CD4-positive, CD25-positive, alpha-beta regulatory T cell (primary cell): ENCODE measurements around the gene NET1. TPM values are rescaled to one million over a fixed set of nuclear protein-coding genes. Genes with fewer than 3 reads are reported as not detected.

ENCODE experiments used
- ATAC-seq, 2 donors: fragments of 150-1000 bp; cut with Tn5 transposase; one replicate each; pipeline ENCODE4 v1.10.0; 2021; ENCODE audit warnings: low read depth in 2 of 2, moderate number of reproducible peaks in 2 of 2, moderate library complexity in 1 of 2
- DNase-seq, 3 donors: peaks; one replicate each; pipeline versions ENCODE4 v3.0.0 to v3.0.0-alpha.2; 2012 to 2022; ENCODE audit warnings: mixed read lengths in 1 of 3
- H3K27ac ChIP-seq: one replicate; pipeline ENCODE4 v1.7.0; 2013; ENCODE audit warnings: mild to moderate bottlenecking, low read length; ENCODE audit not compliant: insufficient read depth, poor library complexity, severe bottlenecking
- H3K27me3 ChIP-seq: one replicate; pipeline ENCODE4 v1.7.0; 2013; ENCODE audit warnings: low read length; ENCODE audit not compliant: control insufficient read depth, insufficient read depth
- H3K36me3 ChIP-seq: one replicate; pipeline ENCODE4 v1.7.0; 2013; ENCODE audit warnings: mild to moderate bottlenecking, low read length, moderate library complexity; ENCODE audit not compliant: control insufficient read depth, insufficient read depth
- H3K4me1 ChIP-seq: 2 replicates; pipeline ENCODE4 v1.7.0; 2013; ENCODE audit warnings: mild to moderate bottlenecking, low read length; ENCODE audit not compliant: insufficient read depth, control insufficient read depth, poor library complexity, severe bottlenecking
- H3K4me3 ChIP-seq: one replicate; pipeline ENCODE4 v1.7.0; 2013; ENCODE audit warnings: low read depth, mild to moderate bottlenecking, low read length, moderate library complexity
- H3K9me3 ChIP-seq, 2 experiments: 1 replicate in 1 of 2; 2 replicates in 1 of 2; pipeline ENCODE4 v1.7.0; 2013; ENCODE audit warnings: low read length in 2 of 2, mild to moderate bottlenecking in 1 of 2, moderate library complexity in 1 of 2; ENCODE audit not compliant: control insufficient read depth in 2 of 2
- H3K27ac Mint-ChIP-seq, 3 donors: one replicate each; pipeline ENCODE4 v1.8.0; 2020 to 2022; ENCODE audit warnings: mild to moderate bottlenecking in 3 of 3, mixed read lengths in 3 of 3, moderate library complexity in 2 of 3
- H3K27me3 Mint-ChIP-seq: one replicate; pipeline ENCODE4 v1.8.0; 2022; ENCODE audit warnings: mild to moderate bottlenecking, mixed read lengths
- H3K36me3 Mint-ChIP-seq: one replicate; pipeline ENCODE4 v1.8.0; 2020; ENCODE audit warnings: mixed read lengths
- H3K4me1 Mint-ChIP-seq, 4 donors: one replicate each; pipeline ENCODE4 v1.8.0; 2020 to 2022; ENCODE audit warnings: mixed read lengths in 4 of 4, mild to moderate bottlenecking in 1 of 4
- H3K4me3 Mint-ChIP-seq, 4 donors: one replicate each; pipeline ENCODE4 v1.8.0; 2020 to 2022; ENCODE audit warnings: mild to moderate bottlenecking in 4 of 4, mixed read lengths in 4 of 4, moderate library complexity in 3 of 4
- H3K9me3 Mint-ChIP-seq, 7 donors: one replicate each; pipeline ENCODE4 v1.8.0; 2020 to 2022; ENCODE audit warnings: mixed read lengths in 7 of 7, mild to moderate bottlenecking in 3 of 7, moderate library complexity in 2 of 7
- polyA plus RNA-seq, 4 donors: library from polyadenylated mRNA; unstranded; fragments of 300-500 nt; fragmentation: Illumina TruSeq; gene quantifications; one replicate each; pipeline ENCODE4 v1.2.3, GENCODE V29; 2021
- total RNA-seq: library from RNA; stranded (reverse); gene quantifications from one replicate; pipeline ENCODE4 v1.2.3, GENCODE V29; 2022

The NET1 gene
- total and polyA plus RNA-seq, 5 donors from 2014 or later: 11.3 to 27.7 (median 14.9) TPM

DNA sequence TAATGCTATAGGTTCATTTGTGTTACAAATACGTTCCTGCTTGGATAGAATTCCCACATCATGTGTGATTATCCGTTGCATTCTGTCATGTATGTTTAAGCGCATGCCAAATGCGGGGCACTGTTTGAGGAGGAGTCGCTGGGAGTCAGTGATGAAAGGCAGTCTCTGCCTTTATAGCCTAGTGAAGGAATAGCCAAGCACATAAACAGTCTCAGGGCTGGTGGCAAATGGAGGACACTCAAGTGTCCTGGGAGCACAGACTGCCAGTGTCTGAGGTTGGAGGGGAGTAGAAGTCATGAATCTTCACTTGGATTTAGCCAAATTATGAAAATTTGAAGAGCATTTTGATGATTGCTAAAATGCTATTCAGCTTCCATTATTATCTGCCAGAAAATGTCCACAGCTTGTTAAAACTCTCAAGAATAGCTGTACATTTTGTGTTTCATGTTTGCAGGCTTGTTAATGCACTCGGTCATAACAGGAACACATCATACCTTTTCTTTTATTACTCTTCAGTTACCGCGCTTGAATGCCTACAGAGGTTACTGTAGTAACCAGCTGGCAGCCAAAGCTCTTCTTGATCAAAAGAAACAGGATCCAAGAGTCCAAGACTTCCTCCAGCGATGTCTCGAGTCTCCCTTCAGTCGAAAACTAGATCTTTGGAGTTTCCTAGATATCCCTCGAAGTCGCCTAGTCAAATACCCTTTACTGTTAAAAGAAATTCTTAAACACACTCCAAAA, 41.6 kb downstream of the NET1 start:
- DNase-seq (no peak), ATAC-seq (no peak)
- H3K4me1 ChIP-seq: peaks cover 6% of the 10 kb centered on the region
- no peaks in the 10 kb centered on the region for H3K9me3 ChIP-seq
- Mint-ChIP-seq H3K27ac (no peak overlapping the region), H3K36me3 (peaks cover 8% of the 10 kb centered on the region), H3K4me1 (peaks cover 1 to 15% (median 8%) of the 10 kb centered on the region in 4 donors), H3K9me3 (no peaks in the 10 kb centered on the region), H3K4me3 (no peak overlapping the region), H3K27me3 (no peaks in the 10 kb centered on the region)
- no peak overlapping the region for H3K4me3 ChIP-seq
- no peak overlapping the region for H3K27ac ChIP-seq
- peaks cover 33% of the 10 kb centered on the region for H3K36me3 ChIP-seq
- no peaks in the 10 kb centered on the region for H3K27me3 ChIP-seq

DNA sequence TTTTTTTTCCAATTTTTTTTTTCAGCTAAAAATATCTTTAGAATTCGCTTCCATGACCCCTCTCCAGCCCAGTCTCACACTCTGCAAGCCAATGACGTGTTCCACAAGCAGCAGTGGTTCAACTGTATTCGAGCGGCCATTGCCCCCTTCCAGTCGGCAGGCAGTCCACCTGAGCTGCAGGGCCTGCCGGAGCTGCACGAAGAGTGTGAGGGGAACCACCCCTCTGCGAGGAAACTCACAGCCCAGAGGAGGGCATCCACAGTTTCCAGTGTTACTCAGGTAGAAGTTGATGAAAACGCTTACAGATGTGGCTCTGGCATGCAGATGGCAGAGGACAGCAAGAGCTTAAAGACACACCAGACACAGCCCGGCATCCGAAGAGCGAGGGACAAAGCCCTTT, 44.2 kb downstream of the NET1 start:
- DNase-seq (no peak), ATAC-seq (no peak)
- H3K36me3 Mint-ChIP-seq: peaks cover 8% of the 10 kb centered on the region
- peaks cover 2 to 8% (median 6%) of the 10 kb centered on the region in 4 donors for H3K4me1 Mint-ChIP-seq
- Histone ChIP-seq H3K27ac (no peak overlapping the region), H3K36me3 (peaks cover 33% of the 10 kb centered on the region), H3K27me3 (no peaks in the 10 kb centered on the region), H3K4me1 (no peaks in the 10 kb centered on the region), H3K9me3 (no peaks in the 10 kb centered on the region), H3K4me3 (no peak overlapping the region)
- no peaks in the 10 kb centered on the region for H3K27me3 Mint-ChIP-seq
- no peaks in the 10 kb centered on the region for H3K9me3 Mint-ChIP-seq
- H3K27ac Mint-ChIP-seq: no peak overlapping the region
- H3K4me3 Mint-ChIP-seq: no peak overlapping the region

DNA sequence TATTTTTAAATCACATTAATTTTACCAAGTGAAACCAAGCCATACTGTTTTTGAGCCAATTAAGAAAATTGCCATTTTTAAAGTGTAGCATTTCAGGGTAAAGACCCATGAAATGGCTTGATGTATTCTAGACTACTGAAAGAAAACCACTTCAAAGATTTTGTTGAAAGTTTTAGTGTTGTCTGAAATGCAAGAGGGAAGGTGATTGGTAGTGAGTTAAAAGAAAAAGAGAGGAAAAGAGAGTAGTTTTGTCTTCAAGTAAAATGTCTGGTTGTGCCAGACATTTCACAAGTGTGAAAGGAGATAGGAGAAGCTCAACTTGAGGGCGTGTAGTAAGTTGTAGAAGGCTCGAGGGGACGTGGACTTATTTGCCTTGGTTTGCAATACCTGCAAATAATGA, 45.4 kb downstream of the NET1 start:
- Mint-ChIP-seq H3K9me3 (no peaks in the 10 kb centered on the region), H3K27ac (no peak overlapping the region), H3K4me1 (peaks cover 2 to 8% (median 4%) of the 10 kb centered on the region in 4 donors), H3K36me3 (peaks cover 5% of the 10 kb centered on the region), H3K4me3 (peak overlapping the region in 1 of 4 donors; percentile 67), H3K27me3 (no peaks in the 10 kb centered on the region)
- DNase-seq: peak in 1 of 3 donors; percentile 20
- Histone ChIP-seq H3K4me1 (no peaks in the 10 kb centered on the region), H3K27ac (no peak overlapping the region), H3K36me3 (peaks cover 27% of the 10 kb centered on the region), H3K9me3 (no peaks in the 10 kb centered on the region), H3K4me3 (no peak overlapping the region), H3K27me3 (no peaks in the 10 kb centered on the region)
- no peak for ATAC-seq

DNA sequence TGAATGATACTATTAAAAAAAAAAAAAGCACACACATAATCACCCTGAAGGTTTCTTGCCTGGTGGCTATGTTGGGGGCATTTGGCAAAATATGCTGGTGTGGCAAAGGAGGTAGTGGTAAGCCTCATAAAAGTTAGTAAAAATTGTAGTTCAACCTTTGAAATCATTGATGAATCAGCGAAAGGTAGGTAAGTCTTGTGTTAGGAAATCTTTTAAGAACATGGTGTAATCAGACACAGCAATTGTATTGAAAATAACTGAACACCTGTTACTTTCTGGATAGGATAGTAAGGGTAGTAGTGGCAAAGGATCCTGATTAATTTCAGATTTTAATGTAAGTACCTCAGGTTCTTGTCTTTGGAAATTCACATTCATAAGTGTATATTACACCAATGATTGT, 46.1 kb downstream of the NET1 start:
- no peaks in the 10 kb centered on the region for H3K4me1 ChIP-seq
- peaks cover 2 to 8% (median 4%) of the 10 kb centered on the region in 4 donors for H3K4me1 Mint-ChIP-seq
- H3K27ac Mint-ChIP-seq: no peak overlapping the region
- peak overlapping the region in 1 of 4 donors; percentile 34 for H3K4me3 Mint-ChIP-seq
- ATAC-seq (no peak), DNase-seq (no peak)
- H3K27me3 ChIP-seq: no peaks in the 10 kb centered on the region
- H3K9me3 ChIP-seq: no peaks in the 10 kb centered on the region
- no peak overlapping the region for H3K27ac ChIP-seq
- H3K36me3 Mint-ChIP-seq: peaks cover 5% of the 10 kb centered on the region
- no peak overlapping the region for H3K4me3 ChIP-seq
- H3K36me3 ChIP-seq: peaks cover 27% of the 10 kb centered on the region
- H3K27me3 Mint-ChIP-seq: no peaks in the 10 kb centered on the region
- no peaks in the 10 kb centered on the region for H3K9me3 Mint-ChIP-seq

DNA sequence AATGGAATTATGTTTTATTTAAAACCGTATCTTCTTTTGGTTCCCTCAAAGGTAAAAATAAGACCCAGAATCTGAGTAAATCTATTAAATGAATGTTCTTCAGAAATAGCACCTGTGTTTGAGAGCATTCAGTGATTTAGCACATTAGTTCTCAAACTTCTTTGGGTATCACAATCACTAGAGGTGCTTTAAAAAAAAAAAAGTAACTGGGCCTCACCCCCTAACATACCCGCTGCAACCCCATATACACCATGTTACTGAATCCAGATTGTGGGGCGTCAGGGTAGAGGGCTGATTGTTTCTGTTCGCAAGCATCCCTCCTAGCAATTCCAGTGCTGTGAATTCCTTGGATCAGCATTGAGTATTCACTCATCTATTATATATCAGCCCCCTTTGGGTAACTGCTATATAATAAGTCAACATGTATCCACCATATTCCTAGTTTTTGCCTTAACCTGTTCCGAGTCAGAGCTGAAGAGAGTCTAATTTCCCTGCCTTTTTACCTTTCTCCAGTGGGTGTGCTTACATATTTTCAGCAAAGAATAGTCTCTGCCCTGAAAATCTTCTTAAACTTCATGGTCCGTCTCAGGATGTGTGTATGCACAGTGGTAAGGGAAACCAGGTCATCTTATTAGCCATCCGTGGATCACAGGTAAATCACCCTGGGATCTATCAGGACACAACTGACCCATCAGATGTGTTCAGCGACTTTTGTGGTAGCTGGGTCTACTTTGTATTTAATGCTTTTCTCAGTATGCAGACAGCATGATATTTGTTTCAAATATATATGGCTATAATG, 46.8 kb downstream of the NET1 start:
- no peak for ATAC-seq
- peaks cover 2 to 8% (median 4%) of the 10 kb centered on the region in 4 donors for H3K4me1 Mint-ChIP-seq

DNA sequence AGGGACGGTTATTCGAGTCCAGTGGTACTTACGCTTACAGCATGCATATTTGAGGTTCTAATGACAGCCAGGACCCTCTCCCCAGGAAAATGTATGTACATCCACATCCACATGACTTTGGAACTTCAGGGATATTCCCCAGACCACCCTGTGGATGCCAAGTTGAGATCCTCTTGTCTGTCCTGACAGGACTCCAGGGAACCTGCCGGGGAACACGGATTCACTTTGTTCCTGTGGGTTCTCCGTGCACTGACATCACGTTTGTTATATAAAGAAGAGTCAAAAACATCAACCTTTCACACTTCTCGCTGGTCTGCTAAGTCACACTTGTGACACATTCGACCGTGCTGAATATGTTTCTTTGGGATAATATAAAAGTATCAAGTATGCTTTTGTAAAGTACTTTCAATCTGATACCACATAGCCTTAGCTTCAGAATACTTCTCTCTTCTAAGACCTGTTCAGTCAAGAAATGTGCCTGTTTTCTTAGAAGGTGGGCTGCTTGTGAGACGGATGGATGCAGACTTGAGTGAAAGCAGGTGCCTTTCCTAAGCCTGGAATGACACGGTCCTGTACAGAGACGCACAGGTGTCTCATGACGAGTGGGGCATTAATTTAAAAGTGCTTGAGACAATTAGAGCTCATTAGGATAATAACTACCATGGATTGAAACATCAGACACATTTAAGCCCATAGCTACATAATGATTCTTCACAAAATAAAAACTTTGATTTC, 48.3 kb downstream of the NET1 start:
- no peaks in the 10 kb centered on the region for H3K9me3 Mint-ChIP-seq
- Histone ChIP-seq H3K36me3 (peaks cover 11% of the 10 kb centered on the region), H3K27ac (no peak overlapping the region), H3K4me1 (no peaks in the 10 kb centered on the region), H3K9me3 (no peaks in the 10 kb centered on the region), H3K4me3 (no peak overlapping the region), H3K27me3 (no peaks in the 10 kb centered on the region)
- H3K27ac Mint-ChIP-seq: peak overlapping the region in 1 of 3 donors; percentile 50
- H3K36me3 Mint-ChIP-seq: peaks cover 5% of the 10 kb centered on the region
- no peaks in the 10 kb centered on the region for H3K27me3 Mint-ChIP-seq
- DNase-seq: no peak
- H3K4me1 Mint-ChIP-seq: peaks cover 2 to 8% (median 4%) of the 10 kb centered on the region in 4 donors
- no peak overlapping the region for H3K4me3 Mint-ChIP-seq
- no peak for ATAC-seq

More for the DNA sequence above, 46.8 kb downstream of the NET1 start:
- Mint-ChIP-seq H3K4me3 (no peak overlapping the region), H3K27ac (no peak overlapping the region), H3K27me3 (no peaks in the 10 kb centered on the region), H3K36me3 (peaks cover 5% of the 10 kb centered on the region), H3K9me3 (no peaks in the 10 kb centered on the region)
- no peak overlapping the region for H3K27ac ChIP-seq
- no peak overlapping the region for H3K4me3 ChIP-seq
- no peak for DNase-seq
- H3K9me3 ChIP-seq: no peaks in the 10 kb centered on the region
- H3K27me3 ChIP-seq: no peaks in the 10 kb centered on the region
- no peaks in the 10 kb centered on the region for H3K4me1 ChIP-seq
- H3K36me3 ChIP-seq: peaks cover 20% of the 10 kb centered on the region

DNA sequence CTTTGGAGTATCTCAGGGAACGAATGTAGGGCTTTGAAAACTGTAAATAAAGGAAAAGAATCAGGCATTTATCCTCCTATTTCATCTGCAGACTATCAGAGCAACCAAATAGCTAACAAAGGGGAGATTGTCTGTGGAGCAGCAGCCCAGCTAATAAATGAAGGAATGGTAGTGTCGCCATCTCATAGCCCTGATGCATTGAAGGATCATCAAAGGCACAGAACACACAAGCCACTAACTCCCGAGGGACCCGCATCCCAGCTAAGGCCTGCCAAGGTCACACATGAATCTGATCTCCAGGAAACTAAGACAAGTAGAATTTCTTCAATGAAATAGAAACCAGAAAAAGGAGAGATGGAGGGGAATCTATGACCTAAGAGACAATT, 48.8 kb downstream of the NET1 start:
- no peak overlapping the region for H3K4me3 Mint-ChIP-seq

More for the DNA sequence above, 48.8 kb downstream of the NET1 start:
- ATAC-seq: no peak
- no peak for DNase-seq
- no peak overlapping the region for H3K4me3 ChIP-seq
- H3K9me3 ChIP-seq: no peaks in the 10 kb centered on the region
- H3K36me3 ChIP-seq: peaks cover 5% of the 10 kb centered on the region
- H3K4me1 Mint-ChIP-seq: peaks cover 2 to 8% (median 4%) of the 10 kb centered on the region in 4 donors
- H3K4me1 ChIP-seq: no peaks in the 10 kb centered on the region
- no peaks in the 10 kb centered on the region for H3K27me3 Mint-ChIP-seq
- no peaks in the 10 kb centered on the region for H3K9me3 Mint-ChIP-seq
- H3K36me3 Mint-ChIP-seq: peaks cover 5% of the 10 kb centered on the region
- peak overlapping the region in 1 of 3 donors; percentile 50 for H3K27ac Mint-ChIP-seq
- H3K27me3 ChIP-seq: no peaks in the 10 kb centered on the region
- no peak overlapping the region for H3K27ac ChIP-seq
